GM15510 (cell line): Measurements from ENCODE around the gene CLASRP.
A peak's percentile ranks its signal among the peaks of the same experiment; 100 is the strongest.

ENCODE experiments used
- POLR2A ChIP-seq: IDR thresholded peaks from 3 replicates; pipeline ENCODE4 v1.6.1; 2011; ENCODE audit warnings: borderline replicate concordance; ENCODE audit not compliant: insufficient read length; ENCODE audit errors: extremely low read depth

CLASRP gene, protein sequence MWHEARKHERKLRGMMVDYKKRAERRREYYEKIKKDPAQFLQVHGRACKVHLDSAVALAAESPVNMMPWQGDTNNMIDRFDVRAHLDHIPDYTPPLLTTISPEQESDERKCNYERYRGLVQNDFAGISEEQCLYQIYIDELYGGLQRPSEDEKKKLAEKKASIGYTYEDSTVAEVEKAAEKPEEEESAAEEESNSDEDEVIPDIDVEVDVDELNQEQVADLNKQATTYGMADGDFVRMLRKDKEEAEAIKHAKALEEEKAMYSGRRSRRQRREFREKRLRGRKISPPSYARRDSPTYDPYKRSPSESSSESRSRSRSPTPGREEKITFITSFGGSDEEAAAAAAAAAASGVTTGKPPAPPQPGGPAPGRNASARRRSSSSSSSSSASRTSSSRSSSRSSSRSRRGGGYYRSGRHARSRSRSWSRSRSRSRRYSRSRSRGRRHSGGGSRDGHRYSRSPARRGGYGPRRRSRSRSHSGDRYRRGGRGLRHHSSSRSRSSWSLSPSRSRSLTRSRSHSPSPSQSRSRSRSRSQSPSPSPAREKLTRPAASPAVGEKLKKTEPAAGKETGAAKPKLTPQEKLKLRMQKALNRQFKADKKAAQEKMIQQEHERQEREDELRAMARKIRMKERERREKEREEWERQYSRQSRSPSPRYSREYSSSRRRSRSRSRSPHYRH

DNA sequence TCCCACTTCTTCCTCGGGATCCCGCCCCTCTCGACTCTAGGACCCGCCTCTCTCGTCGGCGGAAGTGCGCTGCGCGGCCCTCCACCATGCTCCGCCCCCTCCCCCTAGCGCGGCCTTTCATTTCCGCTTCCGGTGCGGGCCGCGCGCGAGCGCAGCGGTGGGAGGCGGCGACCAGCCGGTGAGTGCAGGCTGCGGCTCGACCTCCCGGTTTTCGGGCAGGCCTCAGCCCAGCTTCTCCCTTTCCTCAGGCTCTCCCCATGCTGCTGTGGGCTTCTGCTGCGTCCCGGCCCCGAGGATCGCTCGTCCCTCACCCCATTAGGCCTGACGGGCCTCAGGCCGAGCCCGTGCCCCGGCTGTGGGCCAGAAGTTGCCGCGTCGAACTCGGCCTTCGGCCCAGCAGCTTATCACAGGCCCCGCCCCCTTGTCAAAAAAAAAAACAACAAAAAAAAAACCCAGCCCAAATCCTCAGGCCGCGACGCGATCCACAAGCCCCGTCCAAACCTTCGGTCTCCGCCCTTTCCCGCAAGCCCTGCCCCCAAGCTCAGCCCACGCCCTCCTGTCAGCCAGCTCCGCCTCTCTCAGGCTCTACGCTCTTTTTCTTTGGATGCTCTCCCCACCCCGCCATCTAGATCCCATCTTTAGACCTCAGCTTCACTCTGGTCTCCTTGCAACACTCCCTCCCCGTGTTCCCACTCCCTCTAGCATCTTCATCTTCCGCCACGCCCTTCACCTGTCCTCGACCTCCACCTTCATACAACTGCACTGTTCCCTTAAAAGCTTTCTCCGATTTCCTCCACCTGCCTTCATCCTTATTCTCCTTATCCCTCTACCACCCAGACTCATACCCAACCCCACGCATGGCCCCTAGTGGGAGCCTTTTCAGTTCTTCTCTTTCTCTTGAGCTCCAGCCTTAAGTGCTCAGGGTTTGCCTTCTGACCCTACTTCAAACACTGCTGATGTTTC lies at the start of gene CLASRP:
CLASRP (plus strand) TSS at position 115 of the 963 bp plus-strand sequence. CDS start 1,168 bp downstream, outside the sequence.
- TF ChIP-seq POLR2A, result peak; percentile 95

DNA sequence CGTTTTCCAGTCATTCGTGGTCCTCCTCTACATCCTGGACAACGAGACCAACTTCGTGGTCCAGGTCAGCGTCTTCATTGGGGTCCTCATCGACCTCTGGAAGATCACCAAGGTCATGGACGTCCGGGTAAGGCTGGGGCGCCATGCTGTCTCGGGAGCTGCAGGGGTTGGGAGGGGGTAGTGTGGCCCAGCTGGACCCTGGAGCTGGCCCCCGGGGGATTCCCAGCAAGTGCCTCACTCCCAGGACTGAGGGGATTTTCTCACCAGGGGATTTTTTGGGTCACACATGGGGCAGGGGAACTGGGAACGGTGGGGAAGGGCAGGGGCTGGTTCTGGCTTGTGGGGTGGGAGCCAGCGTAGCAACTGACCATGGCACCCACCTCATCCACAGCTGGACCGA lies 48.4 kb upstream of the CLASRP start:
- no peak for TF ChIP-seq POLR2A

DNA sequence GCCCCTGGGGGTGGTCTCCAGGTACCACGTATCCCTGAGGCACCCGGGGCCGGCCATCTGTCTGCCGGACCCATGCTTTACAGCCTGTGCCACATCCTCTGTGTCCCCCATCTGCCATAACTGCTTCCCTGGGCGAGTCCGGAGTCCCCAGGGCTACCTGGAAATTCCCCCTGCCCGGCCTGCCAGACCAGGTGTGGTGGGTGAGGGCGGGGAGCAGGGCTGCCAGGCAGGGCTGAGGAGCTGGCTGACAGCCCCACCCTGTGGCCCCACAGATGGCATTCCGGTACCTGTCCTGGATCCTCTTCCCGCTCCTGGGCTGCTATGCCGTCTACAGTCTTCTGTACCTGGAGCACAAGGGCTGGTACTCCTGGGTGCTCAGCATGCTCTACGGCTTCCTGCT lies 47.9 kb upstream of the CLASRP start:
- no peak for TF ChIP-seq POLR2A

DNA sequence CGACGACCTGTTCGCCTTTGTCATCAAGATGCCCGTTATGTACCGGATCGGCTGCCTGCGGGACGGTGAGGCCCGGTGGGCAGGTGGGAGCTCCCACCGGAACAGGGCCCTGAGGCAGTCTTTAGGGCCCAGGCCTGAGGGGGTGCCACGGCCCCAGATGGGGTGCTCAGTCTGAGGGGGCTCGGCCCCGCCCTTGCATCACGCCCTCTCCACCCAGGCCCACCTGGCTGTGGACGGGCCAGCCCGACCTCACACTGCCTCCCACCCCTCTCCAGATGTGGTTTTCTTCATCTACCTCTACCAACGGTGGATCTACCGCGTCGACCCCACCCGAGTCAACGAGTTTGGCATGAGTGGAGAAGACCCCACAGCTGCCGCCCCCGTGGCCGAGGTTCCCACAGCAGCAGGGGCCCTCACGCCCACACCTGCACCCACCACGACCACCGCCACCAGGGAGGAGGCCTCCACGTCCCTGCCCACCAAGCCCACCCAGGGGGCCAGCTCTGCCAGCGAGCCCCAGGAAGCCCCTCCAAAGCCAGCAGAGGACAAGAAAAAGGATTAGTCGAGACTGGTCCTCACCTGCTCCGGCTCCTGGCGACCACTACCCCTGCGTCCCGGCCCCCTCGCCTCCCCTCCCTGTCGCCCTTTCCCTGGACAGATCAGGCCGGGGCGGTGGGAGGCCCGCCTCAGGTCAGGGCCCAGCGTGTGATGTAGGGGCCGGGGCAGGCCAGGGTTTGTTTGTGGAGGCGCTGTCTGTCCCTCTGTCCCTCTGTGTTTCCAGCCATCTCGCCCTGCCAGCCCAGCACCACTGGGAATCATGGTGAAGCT lies 46.3 kb upstream of the CLASRP start:
- TF ChIP-seq POLR2A, result no peak

GRCh38 chr19:44993526-44993925 lies 45.3 kb upstream of the CLASRP start:
- TF ChIP-seq POLR2A, result no peak

- no peak for TF ChIP-seq POLR2A
Measured at GRCh38 chr19:44993926-44994537, 44.8 kb upstream of the CLASRP start.

DNA sequence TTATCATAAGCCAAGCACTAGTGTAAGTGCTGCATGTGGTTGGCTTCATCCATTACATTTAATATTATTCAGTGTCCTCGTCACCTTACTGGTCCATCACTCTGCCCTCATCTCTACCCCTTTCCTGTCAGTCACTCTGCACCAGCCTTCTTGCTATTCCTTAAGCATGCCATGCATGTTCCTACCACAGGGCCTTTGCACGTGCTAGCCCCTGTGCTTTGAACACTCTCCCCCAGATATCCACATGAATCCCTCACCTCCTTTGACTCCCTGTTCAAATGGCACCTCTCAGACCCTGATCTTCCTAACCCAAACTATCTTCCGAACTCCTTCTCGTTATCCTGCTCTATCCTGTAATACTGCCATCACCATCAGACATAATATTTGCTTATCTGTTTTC lies 40.8 kb upstream of the CLASRP start:
- no peak for TF ChIP-seq POLR2A

GRCh38 chr19:45001087-45001739 lies 37.6 kb upstream of the CLASRP start, which contains the start of gene RELB:
Gene RELB (plus strand): TSS chr19:45001464. CDS start chr19:45001580, 116 bp downstream.
- peak; percentile 54 for TF ChIP-seq POLR2A

GRCh38 chr19:45003485-45003884 lies 35.4 kb upstream of the CLASRP start:
- no peak for TF ChIP-seq POLR2A

- TF ChIP-seq POLR2A, result no peak
Measured at GRCh38 chr19:45005787-45006186, 33.1 kb upstream of the CLASRP start.

- no peak for TF ChIP-seq POLR2A
Measured at GRCh38 chr19:45008552-45008951, 30.3 kb upstream of the CLASRP start.

DNA sequence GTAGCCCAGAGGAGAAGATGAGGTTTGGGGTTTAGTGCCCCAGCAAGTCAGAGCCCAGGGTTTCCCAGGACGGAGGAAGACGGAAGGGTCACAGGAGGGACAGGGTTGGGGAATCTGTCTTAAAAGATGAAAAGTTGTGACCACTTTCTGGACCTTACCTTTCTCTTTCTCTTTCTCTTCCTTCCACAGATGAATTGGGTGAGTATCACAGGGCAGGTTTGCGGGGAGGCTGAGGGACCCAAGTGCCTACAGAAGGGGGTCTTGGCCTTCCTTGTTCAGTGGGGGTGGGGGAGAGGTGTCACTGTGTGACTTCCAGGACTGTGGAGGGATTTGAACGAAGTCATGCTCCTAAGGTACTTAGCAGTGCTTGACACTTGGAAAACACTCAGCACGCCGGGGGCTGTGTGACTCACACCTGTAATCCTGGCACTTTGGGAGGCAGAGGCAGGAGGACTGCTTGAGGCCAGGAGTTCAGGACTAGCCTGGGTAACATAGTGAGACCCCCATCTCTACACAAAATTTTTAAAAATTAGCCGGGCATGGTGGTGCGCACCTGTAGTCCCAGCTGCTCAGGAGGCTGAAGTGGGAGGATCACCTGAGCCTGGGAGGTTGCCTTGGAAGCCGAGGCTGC lies 29.1 kb upstream of the CLASRP start:
- TF ChIP-seq POLR2A, result no peak

DNA sequence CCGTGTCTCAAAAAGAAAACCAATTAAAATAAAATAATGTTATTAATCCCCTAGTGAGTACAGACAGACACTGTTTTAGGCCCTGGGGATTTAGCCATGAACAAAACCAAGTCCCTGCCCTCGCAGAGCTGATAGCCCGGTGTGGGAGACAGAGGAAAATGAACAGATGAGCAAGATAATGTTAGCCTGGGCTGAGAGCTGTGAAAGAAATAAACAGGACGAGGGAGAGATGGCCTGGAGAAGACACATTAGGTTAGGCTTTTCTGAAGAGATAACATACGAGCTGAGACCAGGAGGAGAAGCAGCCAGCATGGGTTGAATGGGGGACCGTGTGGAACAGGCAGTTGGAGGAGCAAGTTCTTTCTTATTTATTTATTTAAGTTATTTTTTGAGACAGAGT lies 28.5 kb upstream of the CLASRP start:
- TF ChIP-seq POLR2A, result no peak

- no peak for TF ChIP-seq POLR2A
Measured at GRCh38 chr19:45011959-45012358, 26.9 kb upstream of the CLASRP start.
